Measurements from ENCODE around the gene ZNF530.
A peak's percentile ranks its signal among the peaks of the same experiment; 100 is the strongest.

ZNF530 gene

GRCh38 chr19:57599761-57600383, at the start of gene ZNF530:
TSS of gene ZNF530 (plus strand) at chr19:57599885. CDS start at chr19:57604346, 4,461 bp downstream.
- peak; percentile 44 for DNase-seq

GRCh38 chr19:57552432-57552831, 47.3 kb upstream of the ZNF530 start:
- DNase-seq, result no peak

DNA sequence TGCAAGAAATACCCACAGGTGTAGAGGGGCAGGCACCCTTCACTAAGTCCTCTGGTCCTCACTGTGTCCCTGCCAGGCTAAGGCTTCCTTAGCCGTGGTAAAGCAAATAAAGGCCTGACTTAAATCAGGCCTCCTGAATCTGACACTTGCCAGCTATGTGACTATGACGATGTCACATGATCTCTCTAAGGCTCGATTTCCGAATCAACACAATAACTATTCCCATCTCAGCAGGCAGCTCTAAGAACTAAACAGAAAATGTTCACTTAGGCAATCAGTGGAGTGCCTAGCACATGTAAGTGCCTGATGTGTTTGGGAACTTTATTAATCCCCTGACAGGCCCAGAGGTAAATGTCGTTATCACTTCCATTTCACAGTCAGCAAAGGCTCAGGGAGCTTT, 42.0 kb upstream of the ZNF530 start:
- DNase-seq, result no peak

- DNase-seq, result no peak
These were observed 41.2 kb upstream of the ZNF530 start for GRCh38 chr19:57558525-57558924.

- DNase-seq, result no peak
These were observed 40.7 kb upstream of the ZNF530 start for GRCh38 chr19:57559008-57559403.

GRCh38 chr19:57559404-57560025, 40.2 kb upstream of the ZNF530 start, which contains the start of gene ZNF550:
TSS of gene ZNF550 (minus strand) at chr19:57559863. CDS start at chr19:57559682, 181 bp downstream.
- peak; percentile 36 for DNase-seq

DNA sequence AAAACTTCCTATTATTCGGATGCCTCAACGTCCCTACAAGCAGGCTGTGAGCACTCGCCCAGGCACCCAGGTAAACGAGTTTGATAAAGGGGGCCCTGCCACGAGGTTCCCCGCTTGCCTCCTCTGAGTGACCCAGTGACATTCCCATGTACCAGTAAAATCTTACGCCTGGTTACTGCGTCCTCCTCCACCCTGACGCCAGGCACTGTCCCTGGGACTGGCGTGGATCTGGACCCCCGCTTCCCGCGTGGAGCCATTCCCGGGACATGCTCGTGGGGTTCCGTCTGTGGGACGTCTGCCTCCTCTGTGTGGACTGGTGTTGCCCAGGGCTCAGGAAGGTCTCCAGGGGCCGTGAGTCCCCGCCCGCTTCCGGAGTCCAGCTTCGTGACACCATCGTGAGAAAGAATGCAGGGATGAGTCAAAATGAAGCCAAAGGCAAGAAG, 39.6 kb upstream of the ZNF530 start:
- no peak for DNase-seq

DNA sequence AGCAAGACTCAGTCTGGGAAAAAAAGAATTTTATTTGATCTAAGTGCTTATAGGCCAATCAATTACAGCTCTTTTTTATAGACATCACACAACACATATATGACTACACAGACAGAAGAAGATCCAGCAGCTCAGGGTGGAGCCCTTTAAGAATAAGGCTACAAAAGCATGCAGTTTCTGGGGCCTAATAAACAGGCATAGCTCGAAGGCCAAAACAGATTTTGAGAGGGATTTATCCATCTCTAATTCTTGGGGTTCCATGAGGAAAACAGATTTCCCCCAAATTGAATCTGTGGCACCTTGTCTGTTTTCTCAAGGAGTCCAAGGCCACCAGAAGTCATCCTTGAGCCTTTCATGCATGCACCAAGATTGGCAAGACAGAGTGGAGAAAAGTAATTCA, 36.1 kb upstream of the ZNF530 start:
- no peak for DNase-seq

DNA sequence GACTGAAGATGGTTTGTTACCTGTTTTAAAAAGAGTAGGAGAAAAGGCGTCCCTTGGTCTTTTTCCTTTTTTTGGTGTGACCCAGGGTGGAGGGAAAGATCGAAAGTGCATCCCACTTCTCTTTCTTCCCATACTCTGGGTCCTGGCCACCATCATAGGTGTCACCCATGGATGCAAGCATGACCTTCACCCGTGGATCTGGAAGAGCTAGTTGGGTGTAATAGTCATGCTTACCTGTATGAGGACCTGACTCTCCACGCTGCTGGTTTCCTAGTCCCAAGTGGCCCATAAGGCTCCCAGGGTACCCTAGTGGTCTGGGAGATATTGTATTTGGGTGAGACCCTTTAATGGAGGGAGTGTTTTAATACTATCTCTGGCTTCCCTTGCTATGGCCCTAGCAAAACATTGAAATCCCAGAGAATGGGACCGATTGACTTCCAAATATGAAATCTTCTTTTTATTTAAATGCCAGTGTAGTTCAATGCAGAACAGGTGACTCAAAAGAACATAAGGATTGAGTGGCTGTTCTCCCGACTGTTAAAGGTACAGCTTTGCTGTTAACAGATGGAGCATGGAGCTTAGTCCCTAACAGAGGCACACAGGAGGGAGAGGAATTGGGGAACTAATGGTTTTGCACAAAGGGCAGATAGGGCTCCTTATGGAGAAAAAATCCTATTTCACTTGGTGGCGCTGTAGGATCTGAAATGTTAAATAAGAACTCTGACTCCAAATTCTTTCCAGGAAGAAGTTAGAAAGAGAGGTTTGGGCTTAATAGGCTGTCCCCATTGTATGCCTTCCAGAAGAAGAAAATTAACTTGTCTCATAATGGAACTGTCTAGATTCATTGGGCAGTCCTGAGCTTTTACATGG, 33.1 kb upstream of the ZNF530 start:
- no peak for DNase-seq

- no peak for DNase-seq
These were observed 29.0 kb upstream of the ZNF530 start for GRCh38 chr19:57570707-57571106.

DNA sequence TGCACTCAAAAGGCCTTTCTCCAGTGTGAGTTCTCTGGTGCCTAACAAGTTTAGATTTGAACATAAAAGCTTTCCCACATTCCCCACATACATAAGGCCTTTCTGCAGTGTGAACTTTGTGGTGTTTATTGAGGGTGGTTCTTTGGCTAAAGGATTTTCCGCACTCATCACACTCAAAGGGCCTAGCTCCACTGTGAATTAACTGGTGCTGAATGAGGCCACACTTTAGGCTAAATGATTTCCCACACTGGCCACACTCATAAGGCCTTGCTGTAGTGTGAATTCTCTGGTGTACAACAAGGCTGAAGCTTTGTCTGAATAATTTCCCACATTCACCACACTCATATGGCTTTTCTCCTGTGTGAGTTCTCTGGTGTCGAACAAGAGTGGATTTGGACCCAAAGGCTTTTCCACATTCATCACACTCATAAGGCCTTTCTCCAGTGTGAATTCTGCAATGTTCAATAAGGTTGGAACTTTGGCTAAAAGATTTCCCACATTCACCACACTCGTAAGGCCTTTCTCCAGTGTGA, 27.2 kb upstream of the ZNF530 start:
- no peak for DNase-seq

GRCh38 chr19:57576661-57577060, 23.0 kb upstream of the ZNF530 start:
- DNase-seq, result no peak

DNA sequence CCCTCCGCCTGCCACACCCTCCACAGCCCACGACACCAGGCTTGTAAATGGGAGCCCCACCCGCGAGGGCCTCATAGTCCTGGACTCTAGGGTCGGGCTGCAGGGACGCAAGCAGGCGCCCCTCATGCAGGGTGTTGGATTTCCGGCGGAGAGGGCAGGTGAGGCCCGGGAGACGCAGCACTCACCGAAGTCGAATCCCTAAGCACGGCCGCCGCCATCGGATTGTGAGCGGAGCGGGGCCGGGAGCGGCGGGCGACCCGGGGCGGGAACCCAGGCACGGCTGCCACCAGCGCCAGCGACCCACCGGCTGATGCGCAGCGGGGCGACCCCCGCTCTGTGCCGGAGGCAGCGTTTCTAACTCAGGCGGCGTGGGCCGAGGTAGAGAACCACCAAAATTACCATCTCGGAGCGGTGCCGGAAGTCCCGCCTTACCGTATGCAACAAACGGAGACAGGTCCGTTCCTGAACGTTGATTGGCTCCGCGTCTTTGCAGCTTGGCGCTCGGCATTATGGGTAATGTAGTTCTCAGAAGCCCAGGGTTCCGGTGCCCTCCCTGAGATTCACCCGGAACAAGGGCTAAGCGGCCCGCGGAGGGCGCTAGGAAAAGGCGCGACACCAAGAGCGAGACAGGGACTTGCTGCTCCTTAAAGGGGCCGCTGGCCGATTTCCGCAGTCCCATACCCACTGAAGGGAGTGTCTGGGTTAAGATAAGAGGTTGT, 21.0 kb upstream of the ZNF530 start, which contains the start of gene ZNF416:
TSS of gene ZNF416 (minus strand) at position 425 of the 719 bp plus-strand sequence. CDS start at position 218, 207 bp downstream.
- DNase-seq, result peak; percentile 93

DNA sequence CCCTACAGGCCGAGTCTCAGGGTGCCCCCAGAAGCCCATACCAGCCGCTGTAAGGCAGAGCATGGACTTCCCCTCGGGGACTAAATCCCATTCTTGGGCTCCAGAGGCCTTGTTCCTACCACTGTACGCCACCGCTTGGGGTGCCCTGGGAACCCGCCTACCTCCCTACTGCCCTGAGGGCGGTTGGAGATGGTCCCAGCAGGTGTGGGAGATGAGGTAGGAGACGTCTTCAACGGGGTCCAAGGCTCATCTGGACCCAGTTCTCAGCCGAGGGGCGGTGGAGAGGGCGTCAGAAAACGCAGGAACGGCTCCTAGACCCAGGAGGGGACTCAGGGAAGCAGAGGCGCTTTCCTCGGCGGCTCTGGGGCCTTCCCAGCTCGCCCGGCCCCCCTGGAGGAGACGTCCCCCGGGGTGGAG, 16.6 kb upstream of the ZNF530 start:
- DNase-seq, result no peak

GRCh38 chr19:57583521-57584416, 15.9 kb upstream of the ZNF530 start, which contains the start of gene ZIK1:
TSS of gene ZIK1 (plus strand) at chr19:57584145. CDS start at chr19:57584357, 212 bp downstream.
- no peak for DNase-seq

DNA sequence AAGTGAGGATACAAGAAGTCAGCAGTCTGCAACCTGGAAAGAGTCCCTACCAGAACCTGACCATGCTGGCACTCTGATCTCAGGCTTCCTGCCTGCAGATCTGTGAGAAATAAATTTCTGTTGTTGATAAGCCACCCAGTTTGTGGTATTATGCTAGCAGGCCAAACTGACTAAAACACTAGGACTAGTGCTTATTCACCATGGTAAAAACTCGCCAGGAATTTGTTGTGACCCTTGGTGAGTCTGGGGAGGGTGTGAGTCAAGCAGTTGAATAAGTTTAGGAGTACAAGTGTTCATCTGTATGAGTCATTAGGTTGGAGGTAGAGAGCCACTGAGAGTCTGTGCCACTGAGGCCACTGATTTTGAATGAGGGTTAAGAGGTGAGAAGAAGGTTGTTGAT, 12.2 kb upstream of the ZNF530 start:
- DNase-seq, result no peak

- DNase-seq, result no peak
These were observed 316 bp upstream of the ZNF530 start for GRCh38 chr19:57599377-57599760.

DNA sequence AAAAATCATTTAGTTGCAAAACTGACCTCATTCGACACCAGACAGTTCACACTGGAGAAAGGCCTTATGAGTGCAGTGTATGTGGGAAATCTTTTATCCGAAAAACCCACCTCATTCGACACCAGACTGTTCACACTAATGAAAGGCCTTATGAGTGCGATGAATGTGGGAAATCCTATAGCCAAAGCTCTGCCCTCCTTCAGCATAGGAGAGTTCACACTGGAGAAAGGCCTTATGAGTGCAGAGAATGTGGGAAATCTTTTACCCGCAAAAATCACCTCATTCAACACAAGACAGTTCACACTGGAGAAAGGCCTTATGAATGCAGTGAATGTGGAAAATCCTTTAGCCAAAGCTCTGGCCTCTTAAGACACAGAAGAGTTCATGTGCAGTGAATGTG, 7.2 kb downstream of the ZNF530 start:
- no peak for DNase-seq

DNA sequence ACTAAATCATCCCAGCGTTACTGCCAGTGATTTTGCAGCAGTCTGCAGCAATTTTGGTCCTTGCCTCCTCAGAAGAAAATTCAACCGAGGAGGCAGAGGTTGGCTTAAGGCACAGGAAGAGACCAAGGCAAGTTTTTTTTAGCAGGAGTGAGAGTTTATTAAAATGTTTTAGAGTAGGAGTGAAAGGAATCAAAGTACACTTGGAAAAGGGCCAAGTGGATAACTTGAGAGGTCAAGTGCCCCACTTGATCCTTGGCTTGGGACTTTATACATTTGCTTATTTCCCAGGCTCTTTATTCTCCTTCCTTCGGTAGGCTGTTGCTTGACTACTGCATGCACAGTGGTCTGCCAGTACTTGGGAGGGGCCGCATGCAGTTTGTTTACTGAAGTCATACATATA, 11.4 kb downstream of the ZNF530 start:
- no peak for DNase-seq

GRCh38 chr19:57613941-57614743, 14.5 kb downstream of the ZNF530 start, which contains the start of gene ZNF134:
TSS of gene ZNF134 (plus strand) at chr19:57614242. CDS start at chr19:57619469, 5,227 bp downstream.
- peak; percentile 63 for DNase-seq
